Measurements from ENCODE around the gene TGFBR3L.

TGFBR3L gene

GRCh38 chr19:7900931-7901330, 13.7 kb upstream of the TGFBR3L start:
- Histone ChIP-seq H3K4me3 (no peak overlapping the region), H3K27ac (peak overlapping the region in 20 of 21 experiments; percentile 31 to 95 (median 82))

- Histone ChIP-seq H3K4me3 (no peak overlapping the region), H3K27ac (peak overlapping the region in 19 of 21 experiments; percentile 31 to 95 (median 87))
Observed at GRCh38 chr19:7901337-7901736, 13.3 kb upstream of the TGFBR3L start.

GRCh38 chr19:7902796-7903243, 11.8 kb upstream of the TGFBR3L start:
- Histone ChIP-seq H3K4me3 (peak overlapping the region; percentile 44 to 88 (median 73)), H3K27ac (peak overlapping the region; percentile 64 to 95 (median 90))

GRCh38 chr19:7903244-7904073, 11.2 kb upstream of the TGFBR3L start, which contains the start of gene MAP2K7:
TSS of gene MAP2K7 (plus strand) at chr19:7903877. CDS start at chr19:7903945, 68 bp downstream.
- Histone ChIP-seq H3K4me3 (peak within 1 kb of the TSS; percentile 61 to 91 (median 83)), H3K27ac (peak within 1 kb of the TSS; percentile 64 to 95 (median 91))

- Histone ChIP-seq H3K4me3 (peak overlapping the region; percentile 61 to 91 (median 83)), H3K27ac (peak overlapping the region; percentile 28 to 95 (median 89))
Observed at GRCh38 chr19:7904074-7905020, 10.3 kb upstream of the TGFBR3L start.

GRCh38 chr19:7905268-7905667, 9.4 kb upstream of the TGFBR3L start:
- Histone ChIP-seq H3K4me3 (peak overlapping the region in 2 of 7 experiments; percentile 88 to 91), H3K27ac (peak overlapping the region in 1 of 21 experiments; percentile 90)

- Histone ChIP-seq H3K27ac (no peak overlapping the region), H3K4me3 (no peak overlapping the region)
Observed at GRCh38 chr19:7905859-7906258, 8.8 kb upstream of the TGFBR3L start.

- H3K4me3 ChIP-seq = no peak overlapping the region
- no peak overlapping the region for H3K27ac ChIP-seq
Observed at GRCh38 chr19:7907122-7907521, 7.5 kb upstream of the TGFBR3L start.

GRCh38 chr19:7907544-7907943, 7.1 kb upstream of the TGFBR3L start:
- H3K27ac ChIP-seq = no peak overlapping the region

GRCh38 chr19:7908078-7908699, 6.4 kb upstream of the TGFBR3L start:
- no peak overlapping the region for H3K4me3 ChIP-seq
- H3K27ac ChIP-seq = no peak overlapping the region

More at GRCh38 chr19:7907544-7907943, 7.1 kb upstream of the TGFBR3L start:
- H3K4me3 ChIP-seq = no peak overlapping the region

- H3K27ac ChIP-seq = no peak overlapping the region
Observed at GRCh38 chr19:7908742-7909461, 5.7 kb upstream of the TGFBR3L start.

GRCh38 chr19:7909471-7910067, 5.1 kb upstream of the TGFBR3L start:
- Histone ChIP-seq H3K27ac (no peak overlapping the region), H3K4me3 (no peak overlapping the region)

More at GRCh38 chr19:7908742-7909461, 5.7 kb upstream of the TGFBR3L start:
- H3K4me3 ChIP-seq = no peak overlapping the region

GRCh38 chr19:7910321-7911161, 4.1 kb upstream of the TGFBR3L start:
- Histone ChIP-seq H3K27ac (no peak overlapping the region), H3K4me3 (no peak overlapping the region)

GRCh38 chr19:7911508-7912143, 3.0 kb upstream of the TGFBR3L start:
- H3K27ac ChIP-seq = no peak overlapping the region

GRCh38 chr19:7912144-7912696, 2.4 kb upstream of the TGFBR3L start:
- H3K27ac ChIP-seq = no peak overlapping the region
- H3K4me3 ChIP-seq = no peak overlapping the region

More at GRCh38 chr19:7911508-7912143, 3.0 kb upstream of the TGFBR3L start:
- no peak overlapping the region for H3K4me3 ChIP-seq

- no peak overlapping the region for H3K4me3 ChIP-seq
- H3K27ac ChIP-seq = no peak overlapping the region
Observed at GRCh38 chr19:7912697-7913564, 1.7 kb upstream of the TGFBR3L start.

Measured in skin epidermis (tissue), 12 donors.